ENCODE measurements around the gene KIAA0408.
"Not testable (repeated sequence)": the region's sequence is repeated elsewhere in the genome, so short reads cannot be mapped to it uniquely, and the experiment has no call there.

Gene KIAA0408

GRCh38 chr6:127463056-127463455 is 3.9 kb upstream of the KIAA0408 start:
- no peak for DNase-seq (ENCODE audit: low read depth in 2 of 2)

GRCh38 chr6:127462376-127462775 is 3.2 kb upstream of the KIAA0408 start:
- DNase-seq (ENCODE audit: low read depth in 2 of 2), result no peak

GRCh38 chr6:127460465-127460864 is 1.3 kb upstream of the KIAA0408 start:
- no peak for DNase-seq (ENCODE audit: low read depth in 2 of 2)

- DNase-seq (ENCODE audit: low read depth in 2 of 2), result no peak
Observed at GRCh38 chr6:127458817-127459216, 372 bp downstream of the KIAA0408 start.

GRCh38 chr6:127458222-127458621 is 967 bp downstream of the KIAA0408 start:
- DNase-seq (ENCODE audit: low read depth in 2 of 2), result no peak

GRCh38 chr6:127457456-127458064 is 1.6 kb downstream of the KIAA0408 start:
- DNase-seq (ENCODE audit: low read depth in 2 of 2), result peak; percentile 75 to 81

- DNase-seq (ENCODE audit: low read depth in 2 of 2), result no peak
Observed at GRCh38 chr6:127456465-127456864, 2.7 kb downstream of the KIAA0408 start.

GRCh38 chr6:127453845-127454619 is 5.2 kb downstream of the KIAA0408 start:
- DNase-seq (ENCODE audit: low read depth in 2 of 2), result no peak

- DNase-seq (ENCODE audit: low read depth in 2 of 2), result no peak
Observed at GRCh38 chr6:127452803-127453202, 6.4 kb downstream of the KIAA0408 start.

GRCh38 chr6:127451388-127451787 is 7.8 kb downstream of the KIAA0408 start:
- DNase-seq (ENCODE audit: low read depth in 2 of 2), result no peak

GRCh38 chr6:127447780-127448179 is 11.4 kb downstream of the KIAA0408 start:
- DNase-seq (ENCODE audit: low read depth in 2 of 2), result no peak

GRCh38 chr6:127446356-127446755 is 12.8 kb downstream of the KIAA0408 start:
- no peak for DNase-seq (ENCODE audit: low read depth in 2 of 2)

GRCh38 chr6:127441881-127442280 is 17.3 kb downstream of the KIAA0408 start:
- DNase-seq (ENCODE audit: low read depth in 2 of 2), result no peak

- no peak for DNase-seq (ENCODE audit: low read depth in 2 of 2)
Observed at GRCh38 chr6:127439718-127440117, 19.5 kb downstream of the KIAA0408 start.

- DNase-seq (ENCODE audit: low read depth in 2 of 2), result no peak
Observed at GRCh38 chr6:127436578-127437110, 22.5 kb downstream of the KIAA0408 start.

GRCh38 chr6:127435626-127436220 is 23.5 kb downstream of the KIAA0408 start:
- DNase-seq (ENCODE audit: low read depth in 2 of 2), result no peak

GRCh38 chr6:127434651-127435050 is 24.5 kb downstream of the KIAA0408 start:
- DNase-seq (ENCODE audit: low read depth in 2 of 2), result no peak

- DNase-seq (ENCODE audit: low read depth in 2 of 2), result not testable (repeated sequence)
Observed at GRCh38 chr6:127428562-127428961, 30.6 kb downstream of the KIAA0408 start.

GRCh38 chr6:127423921-127424320 is 35.3 kb downstream of the KIAA0408 start:
- no peak for DNase-seq (ENCODE audit: low read depth in 2 of 2)

GRCh38 chr6:127421164-127421563 is 38.0 kb downstream of the KIAA0408 start:
- DNase-seq (ENCODE audit: low read depth in 2 of 2), result not testable (repeated sequence)

GRCh38 chr6:127420556-127420955 is 38.6 kb downstream of the KIAA0408 start:
- DNase-seq (ENCODE audit: low read depth in 2 of 2), result peak; percentile 72 to 78

GRCh38 chr6:127415096-127415495 is 44.1 kb downstream of the KIAA0408 start:
- no peak for DNase-seq (ENCODE audit: low read depth in 2 of 2)

GRCh38 chr6:127413123-127413522 is 46.1 kb downstream of the KIAA0408 start:
- DNase-seq (ENCODE audit: low read depth in 2 of 2), result not testable (repeated sequence)
